Lung (tissue), 12 donors: ENCODE results near the gene NARS2. TPM values are rescaled to one million over a fixed set of nuclear protein-coding genes. Genes with fewer than 3 reads are reported as not detected.

Experiments used
- ATAC-seq: fragments of 200-7000 bp; cut with Tn5 transposase; one replicate; pipeline ENCODE4 v1.9.1; 2020; ENCODE audit warnings: moderate number of reproducible peaks; ENCODE audit not compliant: insufficient read depth, low FRiP score
- DNase-seq, 3 donors: peaks; one replicate each; pipeline ENCODE4 v3.0.0-alpha.2; 2013 to 2017
- H3K27ac ChIP-seq, 2 donors: one replicate each; pipeline ENCODE4 v1.5.1; 2013; ENCODE audit warnings: mild to moderate bottlenecking in 2 of 2, moderate library complexity in 2 of 2, control low read depth in 1 of 2, inconsistent platforms in 1 of 2, low read depth in 1 of 2, low read length in 1 of 2
- H3K27me3 ChIP-seq, 3 donors: one replicate each; pipeline ENCODE4 v1.5.1; 2013; ENCODE audit warnings: low read length in 2 of 3; ENCODE audit not compliant: control insufficient read depth in 3 of 3, insufficient read depth in 3 of 3
- H3K36me3 ChIP-seq, 4 donors: one replicate each; pipeline ENCODE4 v1.5.1; 2013; ENCODE audit warnings: low read length in 4 of 4, mild to moderate bottlenecking in 1 of 4, moderate library complexity in 1 of 4; ENCODE audit not compliant: control insufficient read depth in 4 of 4, insufficient read depth in 4 of 4
- H3K4me1 ChIP-seq, 5 donors: one replicate each; pipeline ENCODE4 v1.5.1; 2013; ENCODE audit warnings: low read length in 5 of 5, mild to moderate bottlenecking in 2 of 5, moderate library complexity in 1 of 5; ENCODE audit not compliant: control insufficient read depth in 5 of 5, insufficient read depth in 5 of 5
- H3K4me3 ChIP-seq: one replicate; pipeline ENCODE4 v1.5.1; 2013; ENCODE audit warnings: mild to moderate bottlenecking, control low read depth, moderate library complexity
- H3K9ac ChIP-seq, 2 donors: one replicate each; pipeline ENCODE4 v1.5.1; 2013; ENCODE audit warnings: low read length in 2 of 2, control low read depth in 1 of 2; ENCODE audit not compliant: insufficient read depth in 1 of 2
- H3K9me3 ChIP-seq, 4 donors: one replicate each; pipeline ENCODE4 v1.5.1; 2013; ENCODE audit warnings: low read length in 3 of 4, mild to moderate bottlenecking in 1 of 4, moderate library complexity in 1 of 4; ENCODE audit not compliant: control insufficient read depth in 4 of 4, insufficient read depth in 3 of 4
- CTCF ChIP-seq: IDR thresholded peaks from 2 replicates; pipeline ENCODE4 v1.5.1; 2012; ENCODE audit warnings: mild to moderate bottlenecking; ENCODE audit errors: control extremely low read depth, extremely low read depth
- WGBS, 2 donors: extraction: QIAGEN DNeasy Blood & Tissue Kit; methylation state at CpG; one replicate each; pipeline ENCODE4 v1.1.7; 2013; 5-methylcytosine and 5-hydroxymethylcytosine counted together
- polyA plus RNA-seq, 2 donors: library from polyadenylated mRNA; stranded (reverse); fragments of 200-250 nt; gene quantifications; one replicate each; pipeline ENCODE4 v1.2.1, GENCODE V29; 2013
- total RNA-seq, 2 donors: library from RNA; depleted of rRNA in 1 of 2; stranded (reverse); fragments of >200 nt in 1 of 2; gene quantifications; one replicate each; pipeline ENCODE4 v1.2.1, GENCODE V29; 2014 to 2021
- donor health status: control.
- donor health status: control.
- donor health status: Bipolar disorder and iron deficiency.
- donor health status: healthy.
- donor health status: DM: yes; HTN: yes; CAD: no.

The NARS2 gene
- total and polyA plus RNA-seq, 4 donors: 12.0 to 33.8 (median 19.8) TPM

GRCh38 chr11:78428266-78428636 lies 146.4 kb downstream of the NARS2 start:
- Histone ChIP-seq H3K9me3 (no peaks in the 10 kb centered on the region), H3K4me3 (no peak overlapping the region), H3K36me3 (no peaks in the 10 kb centered on the region), H3K4me1 (peaks cover 0 to 12% (median 4%) of the 10 kb centered on the region in 5 donors), H3K27me3 (no peaks in the 10 kb centered on the region), H3K27ac (no peak overlapping the region), H3K9ac (no peak overlapping the region)
- ATAC-seq (no peak), DNase-seq (peak in 1 of 3 donors; percentile 10)
- no peak for TF ChIP-seq CTCF

- 29 to 55% methylated on average over 11 of the region's 11 CpGs for WGBS, 2 donors
- no peaks in the 10 kb centered on the region for H3K27me3 ChIP-seq
- DNase-seq (no peak), ATAC-seq (no peak)
- TF ChIP-seq CTCF: no peak
- H3K36me3 ChIP-seq: no peaks in the 10 kb centered on the region
- H3K9me3 ChIP-seq: no peaks in the 10 kb centered on the region
- no peak overlapping the region for H3K9ac ChIP-seq
- no peak overlapping the region for H3K4me3 ChIP-seq
- peak overlapping the region in 1 of 2 donors; percentile 15 for H3K27ac ChIP-seq
- peaks cover 0 to 12% (median 4%) of the 10 kb centered on the region in 5 donors for H3K4me1 ChIP-seq
These were observed 146.9 kb downstream of the NARS2 start for GRCh38 chr11:78427615-78428265.

GRCh38 chr11:78426845-78427244 lies 147.8 kb downstream of the NARS2 start:
- WGBS, 2 donors: 94 to 95% methylated on average over 1 of the region's 1 CpG
- Histone ChIP-seq H3K27me3 (no peaks in the 10 kb centered on the region), H3K27ac (no peak overlapping the region), H3K4me1 (peaks cover 0 to 12% (median 4%) of the 10 kb centered on the region in 5 donors), H3K9ac (no peak overlapping the region), H3K4me3 (no peak overlapping the region), H3K9me3 (no peaks in the 10 kb centered on the region), H3K36me3 (no peaks in the 10 kb centered on the region)
- ATAC-seq (no peak), DNase-seq (no peak)
- no peak for TF ChIP-seq CTCF
